NOMO-1 treated with dmso at 0.1 percent for 144 hours (cell line): ENCODE measurements around the gene DIABLO.
"Not testable (repeated sequence)": the region's sequence is repeated elsewhere in the genome, so short reads cannot be mapped to it uniquely, and the experiment has no call there.

Source experiments
- DNase-seq: peaks from one replicate; lab custom pipeline; 2025; ENCODE audit not compliant: unreplicated experiment; lab: John Stamatoyannopoulos, UW

Gene DIABLO

GRCh38 chr12:122190842-122191668, 34.8 kb downstream of the DIABLO start:
- no peak for DNase-seq

- DNase-seq, result no peak
These were observed 36.0 kb downstream of the DIABLO start for GRCh38 chr12:122189626-122190475.

- DNase-seq, result no peak
These were observed 38.4 kb downstream of the DIABLO start for GRCh38 chr12:122187466-122187865.

- no peak for DNase-seq
These were observed 40.3 kb downstream of the DIABLO start for GRCh38 chr12:122185494-122186082.

- no peak for DNase-seq
These were observed 40.8 kb downstream of the DIABLO start for GRCh38 chr12:122185079-122185478.

- no peak for DNase-seq
These were observed 41.3 kb downstream of the DIABLO start for GRCh38 chr12:122184517-122184916.

- no peak for DNase-seq
These were observed 42.3 kb downstream of the DIABLO start for GRCh38 chr12:122183588-122183940.

- no peak for DNase-seq
These were observed 42.8 kb downstream of the DIABLO start, which contains the start of gene LRRC43 for GRCh38 chr12:122182887-122183587. Gene LRRC43, plus strand, starts transcription at chr12:122183123. Its CDS starts 22 bp downstream, at chr12:122183145.

- DNase-seq, result not testable (repeated sequence)
These were observed 49.4 kb downstream of the DIABLO start for GRCh38 chr12:122176473-122176872.

- no peak for DNase-seq
These were observed 51.6 kb downstream of the DIABLO start, which contains the start of gene IL31 for GRCh38 chr12:122174155-122174845. Gene IL31, minus strand, starts transcription at chr12:122174221. Its CDS starts 49 bp downstream, at chr12:122174172.

GRCh38 chr12:122172262-122172939, 53.5 kb downstream of the DIABLO start:
- no peak for DNase-seq

GRCh38 chr12:122171399-122171798, 54.5 kb downstream of the DIABLO start:
- no peak for DNase-seq

GRCh38 chr12:122168492-122168891, 57.4 kb downstream of the DIABLO start:
- no peak for DNase-seq

GRCh38 chr12:122167356-122167925, 58.4 kb downstream of the DIABLO start:
- DNase-seq, result no peak

GRCh38 chr12:122166422-122167349, 59.2 kb downstream of the DIABLO start:
- no peak for DNase-seq

GRCh38 chr12:122162976-122163375, 62.9 kb downstream of the DIABLO start:
- DNase-seq, result no peak

- DNase-seq, result no peak
These were observed 64.2 kb downstream of the DIABLO start for GRCh38 chr12:122161682-122162081.

GRCh38 chr12:122160761-122161160, 65.1 kb downstream of the DIABLO start:
- DNase-seq, result no peak
